H1 (cell line): ENCODE results near the gene ARMH1. TPM values are rescaled to one million over a fixed set of nuclear protein-coding genes. Genes with fewer than 3 reads are reported as not detected.

Source experiments
- CTCF ChIA-PET: fragments of 300-600 bp; sonication (Branson Sonifier 250); formaldehyde crosslinking; loops from one replicate; lab custom pipeline; 2021; ENCODE audit not compliant: partially characterized antibody; lab: Charles Lee
- POLR2A ChIA-PET: fragments of 300-600 bp; sonication (Branson Sonifier 250); formaldehyde crosslinking; loops from one replicate; lab custom pipeline; 2021; ENCODE audit warnings: inconsistent platforms; ENCODE audit not compliant: partially characterized antibody; lab: Charles Lee
- DNase-seq, 2 experiments: peaks; one replicate each; pipeline versions ENCODE4 v3.0.0 to v3.0.0-alpha.2; 2010 to 2022; ENCODE audit warnings: low spot score in 2 of 2, low read depth in 1 of 2, mixed read lengths in 1 of 2
- FAIRE-seq: peaks from 2 replicates; lab custom pipeline; 2011; peaks lifted over from hg19 to GRCh38; lab: Jason Lieb, UNC
- H2AFZ ChIP-seq: 2 replicates; pipeline ENCODE4 v1.8.1; 2012; ENCODE audit warnings: low read length, inconsistent platforms
- H2AK5ac ChIP-seq: 2 replicates; pipeline ENCODE4 v1.6.1; 2013; ENCODE audit warnings: low read depth, low read length
- H2BK120ac ChIP-seq: replicated peaks from 2 replicates; pipeline ENCODE3; 2013; ENCODE audit warnings: low read depth, low read length, inconsistent platforms
- H2BK12ac ChIP-seq: 2 replicates; pipeline ENCODE4 v1.6.1; 2013; ENCODE audit warnings: low read depth, low read length
- H2BK15ac ChIP-seq: 2 replicates; pipeline ENCODE4 v1.6.1; 2013; ENCODE audit warnings: low read length
- H2BK20ac ChIP-seq: 2 replicates; pipeline ENCODE4 v1.6.1; 2013; ENCODE audit warnings: low read length
- H2BK5ac ChIP-seq: 2 replicates; pipeline ENCODE4 v1.6.1; 2013; ENCODE audit warnings: low read depth, low read length
- H3K14ac ChIP-seq: 2 replicates; pipeline ENCODE4 v1.6.1; 2013; ENCODE audit warnings: inconsistent platforms; ENCODE audit not compliant: insufficient read length
- H3K18ac ChIP-seq: 2 replicates; pipeline ENCODE4 v1.6.1; 2013; ENCODE audit warnings: low read length; ENCODE audit errors: extremely low read depth
- H3K23ac ChIP-seq: 2 replicates; pipeline ENCODE4 v1.6.1; 2013; ENCODE audit warnings: inconsistent platforms; ENCODE audit not compliant: insufficient read length
- H3K23me2 ChIP-seq: 2 replicates; pipeline ENCODE4 v1.6.1; 2013; ENCODE audit warnings: low read depth, low read length
- H3K27ac ChIP-seq: 2 replicates; pipeline ENCODE4 v1.6.1; 2011; ENCODE audit warnings: low read depth, low read length, inconsistent platforms
- H3K27me3 ChIP-seq, 4 experiments: replicated peaks in 1 of 4; 1 replicate in 1 of 4; 2 replicates in 3 of 4; pipeline versions ENCODE4 v1.6.1 to v1.8.1; 2011 to 2013; ENCODE audit warnings: low read length in 3 of 4, mild to moderate bottlenecking in 3 of 4, inconsistent platforms in 2 of 4, mixed read lengths in 2 of 4, moderate library complexity in 1 of 4; ENCODE audit not compliant: control insufficient read depth in 3 of 4, insufficient read depth in 3 of 4; ENCODE audit errors: extremely low read depth in 1 of 4
- H3K36me3 ChIP-seq, 4 experiments: 2 replicates each; pipeline versions ENCODE4 v1.6.1 to v1.8.1; 2011 to 2013; ENCODE audit warnings: mild to moderate bottlenecking in 4 of 4, low read length in 3 of 4, moderate library complexity in 2 of 4, control low read depth in 1 of 4, inconsistent platforms in 1 of 4; ENCODE audit not compliant: insufficient read depth in 4 of 4, control insufficient read depth in 2 of 4
- H3K4ac ChIP-seq: replicated peaks from 2 replicates; pipeline ENCODE3; 2013; ENCODE audit warnings: low read length, low read depth, mixed read lengths, inconsistent platforms; ENCODE audit not compliant: insufficient read length
- H3K4me1 ChIP-seq, 4 experiments: replicated peaks in 1 of 4; 1 replicate in 1 of 4; 2 replicates in 3 of 4; pipeline versions ENCODE4 v1.6.1 to v1.8.1; 2011 to 2013; ENCODE audit warnings: low read length in 3 of 4, inconsistent platforms in 2 of 4, mixed read lengths in 1 of 4; ENCODE audit not compliant: insufficient read depth in 4 of 4, control insufficient read depth in 3 of 4
- H3K4me2 ChIP-seq, 2 experiments: 2 replicates each; pipeline versions ENCODE4 v1.6.1 to v1.8.1; 2011 to 2013; ENCODE audit warnings: low read depth in 2 of 2, low read length in 2 of 2, control low read depth in 1 of 2, inconsistent platforms in 1 of 2, mild to moderate bottlenecking in 1 of 2; ENCODE audit not compliant: insufficient read depth in 1 of 2
- H3K4me3 ChIP-seq, 4 experiments: fragments of 200-600, 300-600 bp in 1 of 4; sonication (generic), shearing (Covaris generic), sonication (Bioruptor Twin) in 1 of 4; 2 replicates each; pipeline versions ENCODE4 v1.5.1 to v1.8.1; 2011 to 2016; ENCODE audit warnings: low read length in 4 of 4, low read depth in 3 of 4, control low read depth in 2 of 4, inconsistent platforms in 2 of 4, mild to moderate bottlenecking in 2 of 4, mixed read lengths in 1 of 4, moderate library complexity in 1 of 4; ENCODE audit not compliant: insufficient read depth in 2 of 4; ENCODE audit errors: extremely low read depth in 1 of 4
- H3K56ac ChIP-seq: replicated peaks from 2 replicates; pipeline ENCODE3; 2013; ENCODE audit warnings: low read depth, mild to moderate bottlenecking, mixed read lengths, low read length, inconsistent platforms; ENCODE audit not compliant: insufficient read length
- H3K79me1 ChIP-seq: 2 replicates; pipeline ENCODE4 v1.6.1; 2013; ENCODE audit warnings: low read depth, low read length, control low read depth
- H3K79me2 ChIP-seq, 2 experiments: 2 replicates each; pipeline versions ENCODE4 v1.6.1 to v1.8.1; 2012 to 2013; ENCODE audit warnings: low read length in 2 of 2, mild to moderate bottlenecking in 2 of 2, inconsistent platforms in 1 of 2; ENCODE audit not compliant: insufficient read depth in 2 of 2, control insufficient read depth in 1 of 2
- H3K9ac ChIP-seq, 4 experiments: replicated peaks in 1 of 4; 1 replicate in 1 of 4; 2 replicates in 3 of 4; pipeline versions ENCODE4 v1.6.1 to v1.8.1; 2011 to 2013; ENCODE audit warnings: low read depth in 3 of 4, low read length in 3 of 4, control low read depth in 2 of 4, mild to moderate bottlenecking in 2 of 4, moderate library complexity in 2 of 4, inconsistent platforms in 1 of 4; ENCODE audit errors: extremely low read depth in 1 of 4
- H3K9me3 ChIP-seq, 2 experiments: 2 replicates each; pipeline versions ENCODE4 v1.6.1 to v1.8.1; 2012 to 2013; ENCODE audit warnings: mild to moderate bottlenecking in 2 of 2, moderate library complexity in 2 of 2, control low read depth in 1 of 2, inconsistent platforms in 1 of 2, low read depth in 1 of 2, low read length in 1 of 2, mixed read lengths in 1 of 2; ENCODE audit not compliant: insufficient read depth in 2 of 2
- H4K20me1 ChIP-seq, 2 experiments: replicated peaks in 1 of 2; 2 replicates each; pipeline versions ENCODE3 to v1.8.1; 2011 to 2013; ENCODE audit warnings: inconsistent platforms in 2 of 2, low read length in 2 of 2, mild to moderate bottlenecking in 1 of 2; ENCODE audit not compliant: insufficient read depth in 2 of 2, control insufficient read depth in 1 of 2
- H4K5ac ChIP-seq: 2 replicates; pipeline ENCODE4 v1.6.1; 2013; ENCODE audit warnings: low read length, low read depth, mixed read lengths, inconsistent platforms; ENCODE audit not compliant: insufficient read length
- H4K8ac ChIP-seq: 2 replicates; pipeline ENCODE4 v1.8.0; 2013; ENCODE audit warnings: mild to moderate bottlenecking, moderate library complexity, low read length, inconsistent platforms; ENCODE audit not compliant: insufficient read depth; ENCODE audit errors: extremely low read depth
- H4K91ac ChIP-seq: replicated peaks from 2 replicates; pipeline ENCODE3; 2013; ENCODE audit warnings: low read length, mixed read lengths, inconsistent platforms; ENCODE audit not compliant: insufficient read length
- ATF2 ChIP-seq: IDR thresholded peaks from 2 replicates; pipeline ENCODE4 v1.6.1; 2012; ENCODE audit warnings: low read length, inconsistent platforms
- BACH1 ChIP-seq: IDR thresholded peaks from 2 replicates; pipeline ENCODE4 v1.6.1; 2012; ENCODE audit warnings: low read length, improper control_type of control experiment
- CTCF ChIP-seq, 3 experiments: IDR thresholded peaks; 1 replicate in 2 of 3; 2 replicates in 1 of 3; pipeline versions ENCODE4 v1.5.1 to v1.6.1; 2011; ENCODE audit warnings: low read length in 3 of 3, mild to moderate bottlenecking in 3 of 3, inconsistent platforms in 2 of 3, low read depth in 1 of 3, moderate library complexity in 1 of 3; ENCODE audit not compliant: insufficient read depth in 1 of 3; ENCODE audit errors: control extremely low read depth in 1 of 3
- MAX ChIP-seq: IDR thresholded peaks from 2 replicates; pipeline ENCODE4 v1.6.1; 2012; ENCODE audit warnings: inconsistent platforms
- RXRA ChIP-seq: IDR thresholded peaks from 2 replicates; pipeline ENCODE4 v1.6.1; 2011; ENCODE audit warnings: low read depth, mild to moderate bottlenecking, low read length, moderate library complexity; ENCODE audit not compliant: insufficient read depth
- TEAD4 ChIP-seq: IDR thresholded peaks from 2 replicates; pipeline ENCODE4 v1.6.1; 2012; ENCODE audit warnings: low read depth, low read length, inconsistent platforms, mixed read lengths
- YY1 ChIP-seq: IDR thresholded peaks from 2 replicates; pipeline ENCODE4 v1.6.1; 2011; ENCODE audit warnings: low read depth, mild to moderate bottlenecking, low read length
- WGBS, 2 experiments: shearing (Covaris generic) in 1 of 2; methylation state at CpG; one replicate each; pipeline versions ENCODE4 v1.1.6 to v1.1.7; 2013 to 2015; ENCODE audit warnings: low lambda C conversion rate in 2 of 2, mixed read lengths in 2 of 2, inconsistent platforms in 1 of 2, low coverage in 1 of 2, missing lambda C conversion rate in 1 of 2; ENCODE audit not compliant: insufficient replicate concordance in 2 of 2, insufficient coverage in 1 of 2, insufficient read length in 1 of 2; ENCODE audit errors: extremely low coverage in 1 of 2, missing lambda C conversion rate in 1 of 2; 5-methylcytosine and 5-hydroxymethylcytosine counted together
- polyA plus RNA-seq, 7 experiments: library from polyadenylated mRNA; depleted of rRNA in 3 of 7; stranded (reverse) in 5 of 7; unstranded in 2 of 7; fragments of >200 nt in 5 of 7; fragments of 200-250 nt in 2 of 7; gene quantifications; 1 replicate in 5 of 7; 2 replicates in 1 of 7; 4 replicates in 1 of 7; pipeline versions ENCODE4 v1.2.1 to v1.2.3, GENCODE V29; 2011 to 2013; ENCODE audit warnings: missing spikeins in 2 of 7, mixed read lengths in 2 of 7
- total RNA-seq: library from RNA; stranded (reverse); fragmentation: NEBNext Ultra II Directional; extraction: Animal tissue kit (Norgen Biotek cat#: 25700); gene quantifications from 2 replicates; pipeline ENCODE4 v1.2.1, GENCODE V29; 2021

Gene ARMH1
- total and polyA plus RNA-seq, 2 of the 8 experiments (the other 6 are each of a cell fraction or from before 2014, with no cell fraction given) = 0.82 to 0.85 TPM

GRCh38 chr1:44652445-44653106, 21.9 kb upstream of the ARMH1 start:
- Histone ChIP-seq H3K4me1 (peaks cover 0 to 17% (median 9%) of the 10 kb centered on the region in 4 experiments; a peak in 5 of 7 replicates), H3K56ac (no peak overlapping the region), H2BK15ac (no peak overlapping the region), H2BK5ac (no peak overlapping the region), H3K79me2 (no peaks in the 10 kb centered on the region), H2BK20ac (no peak overlapping the region), H2AFZ (no peak overlapping the region), H3K23me2 (no peaks in the 10 kb centered on the region), H3K4me2 (no peak overlapping the region), H4K91ac (no peak overlapping the region), H2AK5ac (no peak overlapping the region), H3K27ac (0 out of 2 replicates have a peak overlapping the region, but pooled peaks have one; percentile 20), H4K8ac (no peak overlapping the region), H3K9ac (no peak overlapping the region), H3K9me3 (no peaks in the 10 kb centered on the region), H2BK120ac (no peak overlapping the region), H3K27me3 (no peaks in the 10 kb centered on the region), H3K14ac (no peak overlapping the region), H3K79me1 (no peaks in the 10 kb centered on the region), H3K4me3 (no peak overlapping the region), H3K23ac (no peak overlapping the region), H3K36me3 (peaks cover 5 to 31% (median 17%) of the 10 kb centered on the region in 4 experiments; a peak in 7 of 8 replicates), H4K5ac (no peak overlapping the region), H4K20me1 (peaks cover 2 to 4% of the 10 kb centered on the region in 2 experiments), H3K4ac (no peak overlapping the region), H3K18ac (no peak overlapping the region), H2BK12ac (no peak overlapping the region)
- POLR2A ChIA-PET = interaction anchor here (0.6 to 23.6 kb wide), 12 partner anchors 11 to 627 kb away, joined by 3 to 633 read pairs (median 4); partner anchors contain the start of gene RPS8
- CTCF ChIA-PET = interaction anchor here (0.5 to 8.6 kb wide), 86 partner anchors 10 to 646 kb away, joined by 3 to 197 read pairs (median 4); partner anchors contain the start of genes ARMH1 and TMEM53
- FAIRE-seq (peak; percentile 96), DNase-seq (peak; percentile 69 to 94)
- WGBS, 2 experiments = 75% methylated on average over 7 of the region's 7 CpGs; no CpG with 5 or more reads in 1 of the 2 experiments
- peak; percentile 92 for TF ChIP-seq TEAD4
- TF ChIP-seq RXRA = no peak
- TF ChIP-seq BACH1 = peak; percentile 50; the same call in 1 of the 2 replicates
- 0 out of 2 replicates have a peak, but pooled peaks have one; percentile 25 for TF ChIP-seq ATF2
- TF ChIP-seq CTCF (IDR thresholded peaks at IDR 0.05; ENCODE audit: control extremely low read depth in 1 of 3, insufficient read depth in 1 of 3, low read depth in 1 of 3, low read length in 3 of 3) = peak; percentile 94 to 100 (median 99)
- peak; percentile 78 for TF ChIP-seq MAX
- TF ChIP-seq YY1 = peak; percentile 80
